ENCODE results near the gene GAB2.

Gene GAB2

DNA sequence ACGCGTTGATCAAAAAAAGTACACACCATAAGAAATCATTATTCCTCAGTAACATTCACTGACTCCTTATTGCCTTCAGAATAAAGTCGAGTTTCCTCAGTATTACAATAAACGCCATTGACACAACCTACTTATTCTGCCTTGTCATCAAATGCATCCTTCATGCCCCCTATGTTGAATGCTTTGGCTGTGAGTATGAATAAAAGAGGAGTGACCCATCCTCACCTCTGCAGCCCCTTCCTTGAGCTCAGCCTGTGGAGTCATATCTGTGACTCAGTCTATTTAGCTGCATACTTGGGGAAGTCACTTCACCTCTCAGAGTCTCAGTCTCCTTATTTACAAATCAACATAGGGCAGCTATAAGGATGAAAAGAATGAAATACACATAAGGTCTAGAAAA is 163.8 kb downstream of the GAB2 start:
- no peak for TF ChIP-seq ZFX (IDR thresholded peaks at IDR 0.05)
- TF ChIP-seq, protein P1, sequence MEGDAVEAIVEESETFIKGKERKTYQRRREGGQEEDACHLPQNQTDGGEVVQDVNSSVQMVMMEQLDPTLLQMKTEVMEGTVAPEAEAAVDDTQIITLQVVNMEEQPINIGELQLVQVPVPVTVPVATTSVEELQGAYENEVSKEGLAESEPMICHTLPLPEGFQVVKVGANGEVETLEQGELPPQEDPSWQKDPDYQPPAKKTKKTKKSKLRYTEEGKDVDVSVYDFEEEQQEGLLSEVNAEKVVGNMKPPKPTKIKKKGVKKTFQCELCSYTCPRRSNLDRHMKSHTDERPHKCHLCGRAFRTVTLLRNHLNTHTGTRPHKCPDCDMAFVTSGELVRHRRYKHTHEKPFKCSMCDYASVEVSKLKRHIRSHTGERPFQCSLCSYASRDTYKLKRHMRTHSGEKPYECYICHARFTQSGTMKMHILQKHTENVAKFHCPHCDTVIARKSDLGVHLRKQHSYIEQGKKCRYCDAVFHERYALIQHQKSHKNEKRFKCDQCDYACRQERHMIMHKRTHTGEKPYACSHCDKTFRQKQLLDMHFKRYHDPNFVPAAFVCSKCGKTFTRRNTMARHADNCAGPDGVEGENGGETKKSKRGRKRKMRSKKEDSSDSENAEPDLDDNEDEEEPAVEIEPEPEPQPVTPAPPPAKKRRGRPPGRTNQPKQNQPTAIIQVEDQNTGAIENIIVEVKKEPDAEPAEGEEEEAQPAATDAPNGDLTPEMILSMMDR (conservative IDR thresholded peaks at IDR 0.05) = no peak
- no peak overlapping the region for H3K27ac ChIP-seq

DNA sequence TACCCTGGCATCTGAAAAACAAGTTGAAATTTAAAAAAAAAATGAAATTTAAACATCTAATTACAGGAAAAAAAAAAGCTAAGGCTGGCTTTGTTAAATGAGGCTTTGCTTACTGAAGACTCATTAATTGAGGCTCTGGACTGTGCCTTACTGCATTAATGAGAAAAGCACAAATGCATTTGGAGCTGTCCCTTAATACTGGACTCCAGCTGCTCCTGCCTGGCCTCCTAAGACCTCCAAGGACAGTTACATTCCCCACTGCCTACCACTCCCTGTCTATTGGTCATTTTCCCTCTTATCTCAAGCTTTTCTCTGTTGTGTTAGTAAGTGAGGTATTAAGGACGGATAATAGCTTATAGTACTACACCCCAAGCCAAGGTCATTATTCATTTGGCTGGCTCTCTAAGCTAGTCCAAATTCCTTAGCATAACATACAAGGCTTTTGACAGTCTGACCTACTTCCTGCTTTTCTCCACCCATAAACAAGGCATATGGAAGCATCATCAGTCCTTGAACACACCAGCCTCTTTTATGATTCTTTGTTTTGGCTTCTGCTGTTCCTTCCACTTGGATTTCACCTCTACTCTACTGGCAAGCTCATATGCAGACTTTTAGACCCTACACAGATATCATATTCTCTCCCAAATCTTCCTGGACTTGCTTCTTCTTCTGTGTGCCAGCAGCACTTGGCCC is 166.4 kb downstream of the GAB2 start:
- TF ChIP-seq ZFX (IDR thresholded peaks at IDR 0.05) = no peak
- TF ChIP-seq, protein P1 (conservative IDR thresholded peaks at IDR 0.05) = no peak
- H3K27ac ChIP-seq = no peak overlapping the region

DNA sequence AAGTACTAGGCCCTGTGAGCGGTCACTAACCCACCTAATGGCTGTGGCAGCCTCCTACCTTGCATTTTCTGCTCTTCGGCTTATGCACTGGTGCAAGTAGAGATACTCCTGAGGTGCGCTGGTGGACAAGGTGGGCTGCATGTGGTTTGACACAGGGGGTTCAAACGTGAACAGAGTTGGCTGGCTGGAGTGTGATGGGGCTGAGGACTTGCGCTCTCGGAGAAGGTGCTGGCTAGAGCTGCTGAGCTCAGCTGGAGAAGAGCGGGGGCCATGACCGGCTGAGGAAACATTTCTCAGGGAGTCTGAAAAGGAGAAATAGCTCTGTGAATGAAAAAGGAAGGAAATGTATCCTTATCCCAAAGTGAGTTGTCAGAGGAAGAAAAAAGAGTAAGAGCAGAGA is 167.5 kb downstream of the GAB2 start:
- no peak for TF ChIP-seq ZFX (IDR thresholded peaks at IDR 0.05)
- TF ChIP-seq, protein P1 (conservative IDR thresholded peaks at IDR 0.05) = no peak
- H3K27ac ChIP-seq = no peak overlapping the region

DNA sequence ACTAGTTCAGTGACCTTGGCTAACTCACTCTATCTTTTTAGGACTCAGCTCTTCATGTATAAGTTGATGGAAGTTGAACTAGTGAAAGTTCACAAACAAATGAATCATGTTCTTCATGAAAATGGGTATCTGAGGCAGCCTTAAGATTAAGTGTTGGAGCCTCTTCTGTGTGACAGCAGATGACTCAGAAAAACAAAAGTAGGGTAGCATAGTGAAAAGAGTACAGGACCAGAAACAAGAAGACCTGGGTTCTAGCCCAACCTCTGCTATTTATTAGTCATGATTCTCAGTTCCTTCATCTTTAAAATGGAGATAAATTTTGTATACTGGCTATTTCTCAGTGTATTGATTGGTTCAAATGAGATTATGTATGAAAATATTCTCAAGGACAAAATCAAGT is 168.7 kb downstream of the GAB2 start:
- TF ChIP-seq, protein P1 (conservative IDR thresholded peaks at IDR 0.05) = no peak
- TF ChIP-seq ZFX (IDR thresholded peaks at IDR 0.05) = no peak
- no peak overlapping the region for H3K27ac ChIP-seq

DNA sequence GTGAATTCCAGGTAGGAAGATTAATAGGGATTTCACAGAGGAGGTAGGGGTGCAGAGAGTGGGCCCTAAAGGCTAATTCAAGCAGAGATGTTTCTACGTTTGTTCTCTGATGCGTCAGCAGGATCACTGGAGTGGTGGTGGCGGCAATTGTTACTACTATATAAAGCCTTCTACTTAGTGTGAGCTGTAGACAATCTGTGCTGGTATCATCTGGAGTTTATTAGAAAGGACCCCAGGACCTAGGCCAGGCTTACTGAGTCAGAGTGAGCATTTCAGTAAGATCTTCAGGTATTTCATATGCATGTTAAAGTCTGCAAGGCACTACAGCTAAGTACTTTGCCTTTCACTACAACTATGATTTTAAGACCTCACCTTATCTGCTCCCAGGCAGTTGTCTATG is 169.4 kb downstream of the GAB2 start:
- H3K27ac ChIP-seq = no peak overlapping the region
- TF ChIP-seq, protein P1 (conservative IDR thresholded peaks at IDR 0.05) = no peak
- TF ChIP-seq ZFX (IDR thresholded peaks at IDR 0.05) = no peak

DNA sequence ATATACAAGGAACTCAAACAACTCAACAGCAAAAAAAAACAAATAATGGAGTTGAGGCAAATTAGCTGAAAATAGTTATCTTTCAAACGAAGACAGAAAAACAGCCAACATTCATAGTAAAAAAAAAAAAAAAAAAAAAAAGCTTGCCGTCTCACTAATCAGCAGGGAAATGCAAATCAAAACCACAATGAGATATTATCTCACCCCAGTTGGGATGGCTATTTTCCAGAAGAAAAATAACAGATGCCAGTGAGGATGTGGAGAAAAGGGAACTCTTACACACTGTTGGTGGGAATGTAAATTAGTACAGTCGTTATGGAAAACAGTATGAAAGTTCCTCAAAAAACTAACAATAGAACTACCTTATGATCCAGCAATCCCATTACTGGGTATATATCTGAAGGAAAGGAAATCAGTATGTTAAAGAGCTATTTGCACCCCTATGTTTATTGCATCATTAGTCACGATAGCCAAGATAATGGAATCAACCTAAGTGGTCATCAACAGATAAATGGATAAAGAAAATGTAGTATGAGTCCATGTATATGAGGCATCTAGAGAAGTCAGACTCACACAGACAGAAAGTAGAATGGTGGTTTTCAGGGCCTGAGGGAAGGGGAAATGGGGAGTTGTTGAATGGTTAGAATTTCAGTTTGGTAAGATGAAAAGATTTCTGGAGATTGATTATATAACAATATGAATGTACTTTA is 172.9 kb downstream of the GAB2 start:
- TF ChIP-seq ZFX (IDR thresholded peaks at IDR 0.05) = no peak
- TF ChIP-seq, protein P1 (conservative IDR thresholded peaks at IDR 0.05) = no peak

DNA sequence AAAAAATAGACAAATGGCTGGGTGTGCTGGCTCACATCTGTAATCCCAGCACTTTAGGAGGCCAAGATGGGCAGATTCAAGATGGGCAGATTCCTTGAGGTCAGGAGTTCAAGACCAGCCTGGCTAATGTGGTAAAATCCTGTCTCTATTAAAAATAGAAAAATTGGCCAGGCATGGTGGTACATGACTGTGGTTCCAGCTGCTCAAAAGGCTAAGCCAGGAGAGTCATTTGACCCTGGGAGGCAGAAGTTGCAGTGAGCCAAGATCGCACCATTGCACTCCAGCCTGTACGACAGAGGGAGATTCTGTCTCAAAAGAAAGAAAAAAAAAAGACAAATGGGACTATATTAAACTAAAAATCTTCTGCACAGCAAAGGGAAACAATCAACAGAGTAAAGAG is 173.5 kb downstream of the GAB2 start:
- no peak for TF ChIP-seq ZFX (IDR thresholded peaks at IDR 0.05)
- TF ChIP-seq, protein P1 (conservative IDR thresholded peaks at IDR 0.05) = no peak
- no peak overlapping the region for H3K27ac ChIP-seq

More for the DNA sequence above, 172.9 kb downstream of the GAB2 start:
- H3K27ac ChIP-seq = no peak overlapping the region
